GM10266 (cell line): ENCODE data around the gene MAML2.

Experiments used
- DNase-seq: peaks from one replicate; pipeline ENCODE4 v3.0.0; 2012; ENCODE audit errors: extremely low spot score
- CTCF ChIP-seq: IDR thresholded peaks from 2 replicates; pipeline ENCODE4 v1.5.1; 2012; ENCODE audit warnings: mild to moderate bottlenecking, low read depth; ENCODE audit not compliant: control insufficient read depth, insufficient read depth; ENCODE audit errors: missing control alignments

MAML2 gene

GRCh38 chr11:96332126-96332771 lies 10.7 kb downstream of the MAML2 start:
- no peak for DNase-seq
- TF ChIP-seq CTCF: no peak

- DNase-seq: no peak
- TF ChIP-seq CTCF: no peak
These were observed 11.3 kb downstream of the MAML2 start for GRCh38 chr11:96331699-96332116.

GRCh38 chr11:96330511-96330859 lies 12.5 kb downstream of the MAML2 start:
- TF ChIP-seq CTCF: no peak

GRCh38 chr11:96329855-96330510 lies 13.0 kb downstream of the MAML2 start:
- no peak for DNase-seq
- no peak for TF ChIP-seq CTCF

More at GRCh38 chr11:96330511-96330859, 12.5 kb downstream of the MAML2 start:
- DNase-seq: no peak

- TF ChIP-seq CTCF: no peak
These were observed 13.6 kb downstream of the MAML2 start for GRCh38 chr11:96329419-96329818.

GRCh38 chr11:96328395-96329010 lies 14.5 kb downstream of the MAML2 start:
- DNase-seq: no peak
- no peak for TF ChIP-seq CTCF

More at GRCh38 chr11:96329419-96329818, 13.6 kb downstream of the MAML2 start:
- DNase-seq: no peak

- no peak for DNase-seq
- TF ChIP-seq CTCF: no peak
These were observed 16.0 kb downstream of the MAML2 start for GRCh38 chr11:96326959-96327358.
